ENCODE results near the gene NAA35.
"Not testable (repeated sequence)": the region's sequence is repeated elsewhere in the genome, so short reads cannot be mapped to it uniquely, and the experiment has no call there.

NAA35 gene

DNA sequence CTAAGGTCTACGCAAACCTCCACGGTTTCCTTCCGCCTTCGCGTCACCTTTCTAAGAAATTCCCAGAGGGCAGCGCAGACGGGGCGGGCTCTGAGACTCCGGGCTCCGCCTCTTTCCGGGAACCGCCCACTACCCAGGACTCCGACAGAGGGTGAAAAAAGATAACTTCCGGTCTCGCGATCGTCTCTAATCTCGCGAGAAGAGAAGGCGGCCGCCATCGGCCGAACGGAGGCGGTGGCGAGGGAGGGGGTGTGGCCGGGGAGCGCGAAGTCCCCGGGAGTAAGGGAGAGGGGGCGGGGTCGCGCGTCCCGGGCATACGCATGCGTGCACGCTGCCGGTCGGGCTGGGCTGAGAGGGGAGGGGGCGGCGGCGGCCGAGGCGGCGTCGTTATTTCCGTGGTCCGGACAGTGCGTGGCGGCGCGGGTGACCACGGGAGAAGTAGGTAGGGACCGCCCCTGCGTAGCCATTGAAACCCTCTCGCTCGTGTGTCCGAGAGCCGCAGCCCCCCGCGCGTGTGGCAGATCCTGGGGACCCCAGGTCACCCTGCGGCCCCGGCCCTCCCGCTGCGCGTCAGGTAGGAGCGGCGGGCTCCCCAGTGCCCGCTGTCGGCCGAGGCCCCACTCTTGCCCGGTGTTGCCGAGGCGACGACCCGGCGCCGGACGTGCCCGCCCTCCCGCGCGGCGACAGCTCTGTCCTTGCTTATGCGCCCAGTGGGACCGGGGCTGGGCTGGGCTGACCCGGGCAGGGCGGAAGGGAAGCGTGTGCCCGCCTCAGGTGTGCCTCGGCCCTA lies at the start of gene NAA35:
NAA35 (plus strand) TSS at position 315 of the 790 bp plus-strand sequence. CDS start 1,014 bp downstream, outside the sequence.
- peak; percentile 99 for DNase-seq

DNA sequence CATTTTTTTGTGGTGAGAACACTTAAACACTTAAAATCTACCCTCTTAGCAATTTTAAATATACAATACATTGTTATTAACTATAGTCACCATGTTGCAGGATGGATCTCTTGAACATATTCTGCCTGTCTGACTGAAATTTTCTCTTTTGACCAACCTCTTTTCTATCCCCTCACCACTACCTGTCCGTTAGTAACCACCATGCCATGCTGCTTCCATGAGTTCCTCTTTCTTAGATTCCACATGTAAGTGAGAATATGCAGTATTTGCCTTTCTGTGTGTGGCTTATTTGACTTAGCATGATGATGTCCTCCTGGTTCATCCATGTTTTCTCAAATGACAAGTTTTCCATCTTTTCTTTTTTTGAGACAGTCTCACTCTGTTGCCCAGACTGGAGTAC lies 48.5 kb upstream of the NAA35 start:
- DNase-seq, result no peak

DNA sequence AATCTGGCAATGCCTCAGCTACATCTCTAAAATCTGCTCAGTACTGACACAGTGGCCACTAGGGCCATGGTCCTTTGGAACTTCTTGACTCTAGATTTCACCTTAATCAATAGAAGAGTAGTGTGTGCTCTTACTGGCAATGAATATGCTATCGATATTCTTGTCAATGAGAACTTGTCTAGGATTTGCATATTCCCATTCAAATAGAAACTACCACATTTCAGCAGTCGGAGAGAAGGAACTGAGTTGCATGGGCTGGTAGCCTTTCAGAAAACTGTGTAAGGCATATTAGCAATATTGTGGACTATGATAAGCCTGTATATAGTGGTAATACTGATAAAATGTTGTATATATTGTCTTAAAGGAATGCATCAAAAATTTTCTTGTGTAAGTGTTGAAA lies 45.3 kb upstream of the NAA35 start:
- no peak for DNase-seq

DNA sequence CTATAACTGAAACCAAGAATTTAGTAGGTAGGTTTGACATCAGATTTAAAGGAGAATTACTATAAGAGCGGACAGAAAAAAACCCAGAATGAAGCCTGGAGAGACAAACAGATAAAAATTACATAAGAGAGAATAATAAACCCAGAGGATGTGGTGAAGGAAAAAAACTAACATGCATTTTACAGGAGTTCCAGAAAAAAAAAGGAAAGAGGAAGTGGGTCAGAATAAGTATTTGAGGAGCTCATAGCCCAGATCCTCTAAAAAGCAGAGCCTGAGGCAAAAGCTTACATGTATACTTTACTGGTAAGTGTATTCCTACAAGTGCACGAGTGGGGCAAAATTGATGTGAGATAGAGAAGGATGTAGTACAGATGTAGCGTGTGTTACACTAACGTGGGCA lies 43.1 kb upstream of the NAA35 start:
- no peak for DNase-seq

DNA sequence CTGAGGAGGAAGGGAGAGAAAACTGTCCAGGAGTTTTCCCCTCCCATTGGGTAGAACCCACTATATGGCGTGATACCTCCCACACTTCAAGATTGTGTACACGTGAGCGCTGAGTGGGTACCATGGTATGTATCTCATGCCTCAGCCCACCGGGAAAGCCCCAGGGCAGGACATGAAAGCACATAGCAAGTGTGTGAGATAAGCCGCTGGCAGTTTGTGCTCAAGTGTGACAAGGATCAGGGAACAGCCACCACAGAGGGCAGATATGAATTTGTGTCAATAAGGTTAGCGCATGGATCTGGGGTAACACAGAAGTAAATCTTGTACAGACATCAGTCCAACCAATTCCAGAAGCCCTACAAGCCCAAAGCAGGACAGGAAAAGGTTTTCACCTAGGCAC lies 42.6 kb upstream of the NAA35 start:
- no peak for DNase-seq

- no peak for DNase-seq
These were observed 41.6 kb upstream of the NAA35 start for GRCh38 chr9:85899388-85899787.

GRCh38 chr9:85900504-85901201 lies 40.3 kb upstream of the NAA35 start:
- peak; percentile 36 for DNase-seq

- no peak for DNase-seq
These were observed 36.0 kb upstream of the NAA35 start for GRCh38 chr9:85904975-85905374.

DNA sequence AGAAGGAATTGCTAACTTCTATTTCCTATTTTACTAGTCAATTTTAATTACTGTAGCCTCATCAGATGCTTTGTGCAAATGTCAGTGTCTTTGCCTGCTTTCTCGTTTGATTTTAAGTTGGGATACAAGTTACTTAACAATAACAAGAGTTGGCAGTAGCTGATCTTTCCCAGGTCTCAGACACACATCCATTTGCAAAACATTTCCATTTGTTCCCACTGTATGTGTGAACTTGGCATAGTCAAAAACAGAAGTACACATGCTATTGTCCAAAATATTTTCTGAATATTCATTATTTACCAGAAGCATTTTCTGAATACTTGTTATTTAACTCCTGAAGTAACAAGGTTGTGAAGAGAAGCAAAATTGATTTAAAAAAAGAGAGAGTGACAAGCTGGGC lies 35.0 kb upstream of the NAA35 start:
- DNase-seq, result no peak

GRCh38 chr9:85909390-85909789 lies 31.6 kb upstream of the NAA35 start:
- no peak for DNase-seq

DNA sequence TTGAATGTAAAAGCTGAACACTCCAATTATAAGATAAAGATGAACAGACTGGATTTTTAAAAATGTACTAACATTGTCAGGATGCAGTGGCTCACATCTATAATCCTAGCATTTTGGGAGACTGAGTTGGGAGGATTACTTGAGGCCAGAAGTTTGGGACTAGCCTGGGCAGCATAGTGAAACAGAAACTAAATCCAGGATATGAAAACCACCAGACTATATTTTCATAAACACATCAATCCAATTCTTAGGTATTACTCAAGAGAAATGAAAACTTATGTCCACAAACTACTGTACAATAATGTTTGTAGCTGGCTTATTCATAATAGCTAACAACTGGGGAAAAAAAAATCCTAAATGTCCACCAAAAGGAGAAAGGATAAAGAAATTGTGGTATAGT lies 26.8 kb upstream of the NAA35 start:
- DNase-seq, result no peak

- no peak for DNase-seq
These were observed 23.2 kb upstream of the NAA35 start for GRCh38 chr9:85917756-85918155.

DNA sequence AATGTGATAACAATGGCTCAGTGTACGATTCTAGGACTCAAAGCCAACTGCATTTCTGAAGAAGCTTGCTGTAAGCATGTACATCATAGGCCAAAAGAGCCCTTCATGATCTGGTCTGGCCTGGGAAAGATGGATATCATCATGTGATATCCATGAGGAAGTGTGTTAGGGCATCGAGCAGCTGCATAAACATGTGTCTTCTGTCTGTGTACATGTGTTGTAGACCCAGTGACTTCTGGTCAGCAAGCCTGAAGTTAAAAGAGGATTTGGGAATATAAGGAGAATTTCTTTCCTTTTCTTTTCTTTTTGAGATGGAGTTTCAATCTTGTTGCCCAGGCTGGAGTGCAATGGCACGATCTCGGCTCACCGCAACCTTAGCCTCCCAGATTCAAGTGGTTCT lies 15.5 kb upstream of the NAA35 start:
- no peak for DNase-seq

DNA sequence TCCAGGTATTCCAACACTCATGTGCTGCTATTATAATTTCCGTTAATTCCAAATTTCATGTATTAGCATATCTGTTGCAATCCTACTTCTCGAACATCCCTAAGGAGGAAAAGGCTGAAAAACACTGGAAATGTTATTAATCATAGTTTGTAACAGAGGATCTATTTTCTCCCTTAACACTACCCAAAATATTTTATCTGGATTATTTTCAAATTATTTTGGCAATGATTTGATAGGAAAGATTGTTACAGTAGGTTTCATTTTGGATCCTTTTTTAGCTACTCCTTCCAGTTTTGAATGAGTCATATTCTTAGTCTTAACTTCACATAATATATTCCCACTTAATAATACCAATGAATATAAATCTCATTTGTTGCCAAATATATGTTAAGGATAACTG lies 13.9 kb upstream of the NAA35 start:
- DNase-seq, result no peak

GRCh38 chr9:85931495-85931894 lies 9.5 kb upstream of the NAA35 start:
- no peak for DNase-seq

DNA sequence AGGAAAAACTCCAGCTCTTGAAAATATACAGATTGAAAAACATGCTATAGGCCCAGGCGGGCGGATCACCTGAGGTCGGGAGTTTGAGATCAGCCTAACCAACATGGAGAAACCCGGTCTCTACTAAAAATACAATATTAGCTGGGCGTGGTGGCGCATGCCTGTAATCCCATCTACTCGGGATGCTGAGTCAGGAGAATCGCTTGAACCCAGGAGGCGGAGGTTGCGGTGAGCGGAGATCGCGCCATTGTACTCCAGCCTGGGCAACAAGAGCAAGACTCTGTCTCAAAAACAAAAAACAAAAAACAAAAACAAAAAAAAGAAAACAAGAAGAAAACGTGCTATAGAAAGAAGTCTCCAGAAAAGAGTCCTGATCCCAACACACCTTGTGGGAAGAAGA lies 5.0 kb upstream of the NAA35 start:
- not testable (repeated sequence) for DNase-seq

GRCh38 chr9:85940275-85940831 lies 593 bp upstream of the NAA35 start:
- no peak for DNase-seq

GRCh38 chr9:85941622-85941940 lies 635 bp downstream of the NAA35 start:
- DNase-seq, result no peak

DNA sequence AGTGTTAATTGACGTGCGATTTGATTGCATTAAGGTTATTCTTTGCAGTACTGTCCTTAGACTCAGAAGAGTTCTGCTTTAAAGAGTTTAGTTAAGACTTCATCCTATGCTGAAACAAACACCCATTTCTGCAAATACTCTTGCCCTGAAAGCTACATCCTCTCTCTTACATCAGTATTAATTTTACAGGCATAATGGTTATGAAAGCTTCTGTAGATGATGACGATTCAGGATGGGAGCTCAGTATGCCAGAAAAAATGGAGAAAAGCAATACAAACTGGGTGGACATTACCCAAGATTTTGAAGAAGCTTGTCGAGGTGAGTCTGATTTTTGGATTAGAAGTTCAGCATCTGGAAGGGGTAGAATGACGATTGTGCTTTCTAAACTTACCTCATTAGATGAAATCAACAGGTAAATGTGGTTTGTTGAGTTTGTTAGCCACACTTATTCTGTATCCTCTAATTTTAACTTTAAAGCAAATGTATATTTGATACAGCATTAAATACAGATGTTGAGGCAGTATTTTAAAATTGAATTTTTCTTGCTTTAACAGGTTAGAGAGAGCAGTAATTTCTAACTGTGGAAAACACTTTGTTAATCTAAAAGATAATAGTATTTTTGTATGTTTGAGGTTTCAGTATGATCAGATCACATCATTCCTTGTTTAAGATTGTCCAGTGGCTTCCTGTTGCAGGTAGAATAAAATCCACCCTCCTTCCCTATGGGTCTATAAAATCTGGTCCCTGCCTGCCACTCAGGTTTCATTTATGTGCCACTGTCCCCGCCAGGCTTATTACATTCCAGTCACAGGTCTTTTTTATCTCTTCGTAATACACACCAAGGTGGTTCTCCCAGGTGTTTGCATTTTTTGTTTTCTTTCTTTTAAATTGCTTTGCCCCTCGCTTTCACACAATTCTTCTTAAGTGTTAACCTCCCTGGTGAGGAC lies 1.3 kb downstream of the NAA35 start:
- no peak for DNase-seq

- no peak for DNase-seq
These were observed 2.2 kb downstream of the NAA35 start for GRCh38 chr9:85942913-85943709.

GRCh38 chr9:85943757-85944430 lies 2.9 kb downstream of the NAA35 start:
- no peak for DNase-seq

DNA sequence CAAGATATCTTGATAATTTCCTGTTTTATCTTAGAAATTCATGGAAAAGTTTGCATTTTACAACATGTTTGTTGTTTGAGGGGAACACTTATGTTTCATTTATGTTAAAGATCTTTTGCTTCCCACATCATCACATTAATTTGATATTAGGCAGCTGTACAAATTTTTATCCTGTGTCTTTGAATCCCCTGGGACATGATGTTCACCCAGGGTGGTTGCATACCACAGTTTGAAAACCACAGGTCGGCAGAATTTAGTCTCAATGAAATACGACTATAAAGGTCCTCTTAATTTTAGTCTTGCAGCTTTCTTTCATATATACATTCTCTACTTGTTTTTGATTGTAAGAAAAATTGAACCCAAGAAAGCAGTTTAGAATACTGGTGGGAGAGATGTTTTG lies 3.7 kb downstream of the NAA35 start:
- DNase-seq, result no peak

Data from activated naive CD4-positive, alpha-beta T cell treated with Interleukin-2 at 50 U/mL for 16 hours (primary cell).